A549 treated with AZD9567 at 1 μM for 4 hours (cell line): ENCODE results near the gene SPIN2A. TPM values are rescaled to one million over a fixed set of nuclear protein-coding genes. Genes with fewer than 3 reads are reported as not detected.

Experiments used
- total RNA-seq: library from RNA; stranded (reverse); fragments of 200-300 nt; extraction: Qiagen RNA extraction; gene quantifications from 5 replicates; pipeline ENCODE4 v1.2.3, GENCODE V29; 2022; ENCODE audit not compliant: insufficient read depth

The SPIN2A gene
- 0.13 to 0.20 TPM (median 0.15 TPM) in 4 of 5 replicates, not detected in the other for total RNA-seq

DNA sequence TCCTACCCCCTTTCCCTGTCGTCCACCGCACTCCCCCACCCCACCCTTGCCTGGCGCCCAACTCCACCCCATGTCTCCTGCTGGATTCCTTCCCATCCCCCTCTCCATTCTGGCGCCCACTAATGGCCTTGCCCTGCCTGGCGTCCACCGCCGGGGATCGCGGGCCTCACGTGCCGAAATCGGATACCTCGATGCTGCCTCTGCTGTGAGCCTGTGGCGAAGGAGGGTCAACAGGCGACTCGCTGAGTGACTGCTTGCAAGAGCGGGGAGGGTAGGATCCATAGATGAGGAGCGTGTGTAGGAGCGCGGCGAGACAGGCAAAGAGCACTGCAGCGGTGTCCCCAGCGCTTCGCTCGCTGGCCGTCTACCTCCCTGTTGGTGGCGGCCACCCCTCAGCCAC lies at the start of gene SPIN2A:
SPIN2A (minus strand) TSS at position 325 of the 400 bp plus-strand sequence. CDS start 800 bp downstream, outside the sequence.

DNA sequence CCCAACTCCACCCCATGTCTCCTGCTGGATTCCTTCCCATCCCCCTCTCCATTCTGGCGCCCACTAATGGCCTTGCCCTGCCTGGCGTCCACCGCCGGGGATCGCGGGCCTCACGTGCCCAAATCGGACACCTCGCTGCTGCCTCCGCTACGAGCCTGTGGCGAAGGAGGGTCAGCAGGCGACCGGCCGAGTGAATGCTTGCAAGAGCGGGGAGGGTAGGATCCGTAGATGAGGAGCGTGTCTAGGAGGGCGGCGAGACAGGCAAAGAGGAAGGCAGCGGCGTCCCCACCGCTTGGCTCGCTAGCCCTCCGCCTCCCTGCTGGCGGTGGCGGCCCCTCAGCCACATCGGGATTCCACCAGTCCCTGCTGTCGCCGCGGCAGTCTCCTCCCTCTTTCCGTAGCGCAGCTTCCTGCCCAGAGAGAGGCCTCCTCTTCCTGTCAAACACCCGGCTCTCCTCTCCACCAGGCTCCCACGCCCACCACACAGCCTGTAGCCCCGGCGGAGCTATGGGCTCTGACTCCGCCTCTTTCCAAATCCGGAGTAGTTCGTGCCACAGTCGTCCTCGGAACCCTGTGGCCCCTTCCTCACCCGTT lies 15.9 kb downstream of the SPIN2A start, which contains the start of gene SPIN2B:
SPIN2B (minus strand) TSS at position 387 of the 594 bp plus-strand sequence.

Other genes with a start within 250 kb of the SPIN2A start
- 5.8 to 7.9 TPM (median 6.7 TPM) in 5 replicates for gene SPIN3, start 141.9 kb downstream of the SPIN2A start, total RNA-seq
- gene SPIN2B, start 15.8 kb downstream of the SPIN2A start, total RNA-seq, result 8.1 to 12.5 TPM (median 10.2 TPM) in 5 replicates
- 0.06 to 0.31 TPM (median 0.09 TPM) in 3 of 5 replicates, not detected in the others for gene FAAH2, start 149.3 kb upstream of the SPIN2A start, total RNA-seq